GM23338 (cell line): Measurements from ENCODE around the gene CALR. TPM values are rescaled to one million over a fixed set of nuclear protein-coding genes. Genes with fewer than 3 reads are reported as not detected.
A peak's percentile ranks its signal among the peaks of the same experiment; 100 is the strongest.

Experiments used
- ATAC-seq: fragments of 200-7000 bp; cut with Tn5 transposase; 3 replicates; pipeline ENCODE4 v1.9.1; 2020
- DNase-seq: peaks from one replicate; pipeline ENCODE4 v3.0.0-alpha.2; 2015; ENCODE audit warnings: low spot score
- H2AFZ ChIP-seq: fragments of 200-600 bp; sonication (generic); 2 replicates; pipeline ENCODE4 v1.8.0; 2016; ENCODE audit warnings: antibody characterized with exemption, mild to moderate bottlenecking, moderate library complexity
- H3F3A ChIP-seq: fragments of 200-600 bp; sonication (generic); replicated peaks from 2 replicates; pipeline ENCODE4 v1.8.0; 2017; ENCODE audit warnings: antibody characterized with exemption, mixed run types, low read depth
- H3K27ac ChIP-seq: fragments of 200-600 bp; sonication (generic); 2 replicates; pipeline ENCODE4 v1.6.1; 2016; ENCODE audit warnings: low read depth
- H3K27me3 ChIP-seq: fragments of 200-600 bp; sonication (generic); 2 replicates; pipeline ENCODE4 v1.8.0; 2016; ENCODE audit warnings: mild to moderate bottlenecking, mixed run types, moderate library complexity; ENCODE audit not compliant: insufficient read depth
- H3K36me3 ChIP-seq: fragments of 200-600 bp; sonication (generic); 2 replicates; pipeline ENCODE4 v1.8.0; 2016; ENCODE audit warnings: mild to moderate bottlenecking; ENCODE audit not compliant: insufficient read depth
- H3K4me1 ChIP-seq: fragments of 200-600 bp; sonication (generic); 2 replicates; pipeline ENCODE4 v1.8.0; 2016; ENCODE audit warnings: mild to moderate bottlenecking, moderate library complexity; ENCODE audit not compliant: insufficient read depth
- H3K4me2 ChIP-seq: fragments of 200-600 bp; sonication (generic); 2 replicates; pipeline ENCODE4 v1.7.1; 2017; ENCODE audit warnings: mixed run types
- H3K4me3 ChIP-seq: fragments of 200-600 bp; sonication (generic); 2 replicates; pipeline ENCODE4 v1.6.1; 2016; ENCODE audit warnings: mixed run types
- H3K79me2 ChIP-seq: fragments of 200-600 bp; sonication (generic); replicated peaks from 2 replicates; pipeline ENCODE4 v1.8.0; 2017; ENCODE audit warnings: mild to moderate bottlenecking; ENCODE audit not compliant: insufficient read depth
- H3K9me2 ChIP-seq: fragments of 200-600 bp; sonication (generic); 2 replicates; pipeline ENCODE4 v1.8.0; 2017; ENCODE audit not compliant: insufficient read depth
- H4K20me1 ChIP-seq: fragments of 200-600 bp; sonication (generic); replicated peaks from 2 replicates; pipeline ENCODE4 v1.8.0; 2017; ENCODE audit warnings: mild to moderate bottlenecking; ENCODE audit not compliant: insufficient read depth
- H3K27ac Mint-ChIP-seq: 2 replicates; pipeline ENCODE4 v1.8.0; 2020; ENCODE audit warnings: inconsistent platforms, mild to moderate bottlenecking, moderate library complexity, mixed read lengths
- H3K27me3 Mint-ChIP-seq: 3 replicates; pipeline ENCODE4 v1.8.0; 2022; ENCODE audit warnings: low read depth, mild to moderate bottlenecking, moderate library complexity, mixed read lengths, inconsistent platforms; ENCODE audit not compliant: insufficient read depth, poor library complexity
- H3K36me3 Mint-ChIP-seq: 3 replicates; pipeline ENCODE4 v1.8.0; 2021; ENCODE audit warnings: low read depth, mild to moderate bottlenecking, inconsistent platforms, moderate library complexity, mixed read lengths
- H3K4me1 Mint-ChIP-seq: 3 replicates; pipeline ENCODE4 v1.8.0; 2020; ENCODE audit warnings: mild to moderate bottlenecking, inconsistent platforms, mixed read lengths
- H3K4me3 Mint-ChIP-seq: 3 replicates; pipeline ENCODE4 v1.8.0; 2021; ENCODE audit warnings: moderate library complexity, mild to moderate bottlenecking, inconsistent platforms, mixed read lengths
- H3K9me3 Mint-ChIP-seq: 3 replicates; pipeline ENCODE4 v1.8.0; 2020; ENCODE audit warnings: moderate library complexity, mild to moderate bottlenecking, inconsistent platforms, mixed read lengths
- CREB1 ChIP-seq: fragments of 250-450 bp; sonication (Bioruptor Pico); IDR thresholded peaks from 2 replicates; pipeline ENCODE4 v1.5.0; 2020; ENCODE audit warnings: low read depth, mild to moderate bottlenecking, moderate library complexity
- CTCF ChIP-seq, 2 experiments: fragments of 200-600 bp in 1 of 2; sonication (generic) in 1 of 2; conservative IDR thresholded peaks; 2 replicates each; pipeline versions ENCODE4 v1.5.1 to v1.6.1; 2016 to 2017; ENCODE audit warnings: antibody characterized with exemption in 2 of 2, low read depth in 2 of 2, mild to moderate bottlenecking in 2 of 2, moderate library complexity in 1 of 2
- EZH2 ChIP-seq: fragments of 200-600 bp; sonication (generic); IDR thresholded peaks from one replicate; pipeline ENCODE4 v1.8.0; 2017; ENCODE audit warnings: antibody characterized with exemption, mild to moderate bottlenecking, low read depth; ENCODE audit not compliant: unreplicated experiment
- EZH2phosphoT487 ChIP-seq: fragments of 200-600 bp; sonication (generic); IDR thresholded peaks from one replicate; pipeline ENCODE4 v1.8.1; 2018; ENCODE audit warnings: antibody characterized with exemption; ENCODE audit not compliant: unreplicated experiment
- JUNB ChIP-seq: IDR thresholded peaks from one replicate; pipeline ENCODE4 v1.6.1; 2016; ENCODE audit warnings: antibody characterized with exemption; ENCODE audit not compliant: unreplicated experiment
- NANOG ChIP-seq: IDR thresholded peaks from 2 replicates; pipeline ENCODE4 v1.6.1; 2016; ENCODE audit warnings: antibody characterized with exemption, borderline replicate concordance
- REST ChIP-seq: IDR thresholded peaks from one replicate; pipeline ENCODE4 v1.6.1; 2018; ENCODE audit warnings: antibody characterized with exemption; ENCODE audit not compliant: unreplicated experiment
- STAT1 ChIP-seq: IDR thresholded peaks from one replicate; pipeline ENCODE4 v1.6.1; 2016; ENCODE audit warnings: antibody characterized with exemption; ENCODE audit not compliant: unreplicated experiment
- ZNF114 ChIP-seq: fragments of 250-450 bp; sonication (Bioruptor Pico); IDR thresholded peaks from 2 replicates; pipeline ENCODE4 v1.5.0; 2020; ENCODE audit warnings: mild to moderate bottlenecking, moderate library complexity
- ZNF331 ChIP-seq: fragments of 250-450 bp; sonication (Bioruptor Pico); IDR thresholded peaks from 2 replicates; pipeline ENCODE4 v1.5.0; 2020; ENCODE audit warnings: low read depth, mild to moderate bottlenecking, moderate library complexity
- ZNF462 ChIP-seq: fragments of 250-450 bp; sonication (Bioruptor Pico); IDR thresholded peaks from 2 replicates; pipeline ENCODE4 v1.5.0; 2020; ENCODE audit warnings: mild to moderate bottlenecking, moderate library complexity
- polyA plus RNA-seq: library from polyadenylated mRNA; unstranded; fragments of >200 nt; fragmentation: Nextera tagmentation; extraction: Ambion mirVana; gene quantifications from 2 replicates; pipeline ENCODE4 v1.2.1, GENCODE V29; 2016
- total RNA-seq: library from RNA; depleted of rRNA; stranded (reverse); fragments of >200 nt; shearing (Covaris generic); gene quantifications from 2 replicates; pipeline ENCODE4 v1.2.3, GENCODE V29; 2014

CALR gene
- total and polyA plus RNA-seq, 2 experiments from 2014 or later = 760 to 1,131 TPM

GRCh38 chr19:12932392-12933286, 5.8 kb upstream of the CALR start:
- Histone ChIP-seq H3K4me3 (peak overlapping the region; percentile 99), H3K9me2 (no peaks in the 10 kb centered on the region), H3K27ac (no peak overlapping the region), H4K20me1 (no peaks in the 10 kb centered on the region; the same call in 1 of the 2 replicates), H3K4me1 (peaks cover 16% of the 10 kb centered on the region; the same call in 1 of the 2 replicates), H2AFZ (peak overlapping the region; percentile 81), H3K79me2 (peaks cover 27% of the 10 kb centered on the region), H3K36me3 (peaks cover 15% of the 10 kb centered on the region), H3K27me3 (no peaks in the 10 kb centered on the region), H3F3A (peaks cover 10% of the 10 kb centered on the region), H3K4me2 (peak overlapping the region; percentile 97)
- Mint-ChIP-seq H3K36me3 (peaks cover 36% of the 10 kb centered on the region), H3K27ac (peak overlapping the region; percentile 54), H3K27me3 (peaks cover 6% of the 10 kb centered on the region), H3K4me3 (peak overlapping the region; percentile 96), H3K4me1 (peaks cover 27% of the 10 kb centered on the region), H3K9me3 (no peaks in the 10 kb centered on the region)
- DNase-seq = no peak
- ATAC-seq = no peak
- TF ChIP-seq ZNF462 (CRISPR knock-in tag) (no peak), REST (no peak), EZH2phosphoT487 (no peak), EZH2 (no peak), STAT1 (no peak), CREB1 (CRISPR knock-in tag) (no peak), JUNB (no peak), ZNF331 (CRISPR knock-in tag) (no peak), CTCF (conservative IDR thresholded peaks at IDR 0.05; ENCODE audit: low read depth in 2 of 2) (no peak), NANOG (no peak), ZNF114 (CRISPR knock-in tag) (no peak)
